Gastrocnemius medialis (tissue), 4 donors: ENCODE data around the gene PKM. TPM values are rescaled to one million over a fixed set of nuclear protein-coding genes. Genes with fewer than 3 reads are reported as not detected.

Experiments
- ATAC-seq, 2 donors: fragments of 150-250 bp; one replicate each; pipeline ENCODE4 v1.9.1; 2016
- DNase-seq, 2 donors: peaks; one replicate each; pipeline ENCODE4 v3.0.0-alpha.2; 2019
- H3K27ac ChIP-seq, 4 donors: fragments of 200-600 bp; sonication (generic); 1 replicate in 1 of 4; 2 replicates in 3 of 4; pipeline ENCODE4 v1.5.1; 2016 to 2018; ENCODE audit warnings: mild to moderate bottlenecking in 2 of 4, moderate library complexity in 1 of 4
- H3K27me3 ChIP-seq, 3 donors: fragments of 200-600 bp; sonication (generic) in 2 of 3; 1 replicate in 1 of 3; 2 replicates in 2 of 3; pipeline versions ENCODE4 v1.5.1 to v1.6.0; 2016 to 2019; ENCODE audit warnings: mild to moderate bottlenecking in 1 of 3, moderate library complexity in 1 of 3
- H3K36me3 ChIP-seq, 2 donors: fragments of 200-600 bp; sonication (generic) in 1 of 2; one replicate each; pipeline ENCODE4 v1.5.1; 2017 to 2018
- H3K4me1 ChIP-seq, 2 donors: fragments of 200-600 bp; sonication (generic) in 1 of 2; one replicate each; pipeline ENCODE4 v1.5.1; 2016 to 2017; ENCODE audit warnings: mild to moderate bottlenecking in 2 of 2
- H3K4me3 ChIP-seq, 4 donors: fragments of 200-600 bp; sonication (generic) in 3 of 4; 1 replicate in 1 of 4; 2 replicates in 3 of 4; pipeline ENCODE4 v1.5.1; 2016 to 2019; ENCODE audit warnings: mild to moderate bottlenecking in 2 of 4
- H3K9me3 ChIP-seq, 3 donors: fragments of 200-600 bp; sonication (generic) in 2 of 3; 1 replicate in 1 of 3; 2 replicates in 2 of 3; pipeline ENCODE4 v1.5.1; 2016 to 2019
- POLR2A ChIP-seq, 2 donors: fragments of 450-650 bp; IDR thresholded peaks; one replicate each; pipeline ENCODE4 v1.6.1; 2017; ENCODE audit warnings: antibody characterized with exemption in 2 of 2, mild to moderate bottlenecking in 2 of 2, moderate library complexity in 2 of 2
- in situ Hi-C, 4 donors: fragments of 200-750 bp; cut with MboI; loops; one replicate each; pipeline versions ENCODE4 v1.15.0 to v1.8.0; 2017; ENCODE audit warnings: low sequenced_read_pairs in 4 of 4
- intact Hi-C: fragments of 100-400 bp; cut with DNase I; formaldehyde crosslinking; loops from one replicate; pipeline ENCODE4 v1.15.1; 2023; ENCODE audit warnings: low total_unique reads
- total RNA-seq, 4 donors: library from RNA; depleted of rRNA; stranded (reverse); fragments of >200 nt; gene quantifications; one replicate each; pipeline versions ENCODE4 v1.1.0 to v1.2.3, GENCODE V29; 2016
- TF ChIP-seq, protein P1 (sequence below), 5 experiments: fragments of 450-650 bp in 3 of 5; fragments of 200-600 bp in 2 of 5; sonication (generic) in 2 of 5; IDR thresholded peaks in 4 of 5; conservative IDR thresholded peaks in 1 of 5; 1 replicate in 4 of 5; 2 replicates in 1 of 5; pipeline ENCODE4 v1.5.1; 2016 to 2019; ENCODE audit warnings: antibody characterized with exemption in 5 of 5, mild to moderate bottlenecking in 3 of 5, moderate library complexity in 3 of 5

PKM gene
- total RNA-seq, 4 donors from 2014 or later: 691 to 946 (median 810) TPM

DNA sequence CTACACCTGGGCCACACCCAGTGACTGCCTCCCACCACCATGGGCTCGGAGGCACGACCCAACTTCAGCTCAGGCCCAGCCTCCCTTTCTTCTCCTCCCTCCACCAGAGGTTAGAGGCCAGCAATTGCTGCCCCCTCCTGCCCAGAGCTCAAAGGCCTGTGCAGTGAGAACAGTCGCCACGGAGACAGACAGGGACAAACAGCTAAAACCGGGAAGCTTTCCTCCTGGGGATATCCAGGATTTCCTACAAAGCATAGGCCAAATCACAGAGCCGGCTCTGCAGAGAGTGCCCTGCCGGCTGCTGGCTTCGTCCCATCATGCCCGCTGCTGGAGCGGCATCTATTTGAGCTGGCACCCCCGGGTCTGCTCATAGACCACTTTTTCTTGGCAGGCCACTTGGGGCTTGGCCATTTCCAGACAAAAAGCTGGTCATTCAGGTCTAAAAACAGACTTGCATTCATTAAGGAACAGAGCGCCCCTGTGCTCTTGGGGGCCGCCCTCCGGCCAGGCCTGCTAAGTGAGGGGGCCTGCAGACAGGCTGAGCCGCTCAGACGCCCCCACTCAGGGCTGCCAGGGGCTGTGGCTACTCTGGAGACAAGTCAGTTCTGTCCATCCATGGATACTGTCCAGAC is 50.9 kb downstream of the PKM start:
- TF ChIP-seq, protein P1, sequence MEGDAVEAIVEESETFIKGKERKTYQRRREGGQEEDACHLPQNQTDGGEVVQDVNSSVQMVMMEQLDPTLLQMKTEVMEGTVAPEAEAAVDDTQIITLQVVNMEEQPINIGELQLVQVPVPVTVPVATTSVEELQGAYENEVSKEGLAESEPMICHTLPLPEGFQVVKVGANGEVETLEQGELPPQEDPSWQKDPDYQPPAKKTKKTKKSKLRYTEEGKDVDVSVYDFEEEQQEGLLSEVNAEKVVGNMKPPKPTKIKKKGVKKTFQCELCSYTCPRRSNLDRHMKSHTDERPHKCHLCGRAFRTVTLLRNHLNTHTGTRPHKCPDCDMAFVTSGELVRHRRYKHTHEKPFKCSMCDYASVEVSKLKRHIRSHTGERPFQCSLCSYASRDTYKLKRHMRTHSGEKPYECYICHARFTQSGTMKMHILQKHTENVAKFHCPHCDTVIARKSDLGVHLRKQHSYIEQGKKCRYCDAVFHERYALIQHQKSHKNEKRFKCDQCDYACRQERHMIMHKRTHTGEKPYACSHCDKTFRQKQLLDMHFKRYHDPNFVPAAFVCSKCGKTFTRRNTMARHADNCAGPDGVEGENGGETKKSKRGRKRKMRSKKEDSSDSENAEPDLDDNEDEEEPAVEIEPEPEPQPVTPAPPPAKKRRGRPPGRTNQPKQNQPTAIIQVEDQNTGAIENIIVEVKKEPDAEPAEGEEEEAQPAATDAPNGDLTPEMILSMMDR (IDR thresholded peaks at IDR 0.05 in 4 of 5, conservative IDR thresholded peaks at IDR 0.05 in 1 of 5): no peak
- no peak for TF ChIP-seq POLR2A (IDR thresholded peaks at IDR 0.05)
- Histone ChIP-seq H3K27me3 (no peaks in the 10 kb centered on the region), H3K9me3 (no peaks in the 10 kb centered on the region), H3K4me1 (peaks cover 6 to 19% of the 10 kb centered on the region in 2 donors), H3K4me3 (no peak overlapping the region), H3K27ac (no peak overlapping the region), H3K36me3 (no peaks in the 10 kb centered on the region)
- ATAC-seq (no peak), DNase-seq (no peak)
- intact Hi-C loops: no loop called here
- in situ Hi-C loops: no loop called here

DNA sequence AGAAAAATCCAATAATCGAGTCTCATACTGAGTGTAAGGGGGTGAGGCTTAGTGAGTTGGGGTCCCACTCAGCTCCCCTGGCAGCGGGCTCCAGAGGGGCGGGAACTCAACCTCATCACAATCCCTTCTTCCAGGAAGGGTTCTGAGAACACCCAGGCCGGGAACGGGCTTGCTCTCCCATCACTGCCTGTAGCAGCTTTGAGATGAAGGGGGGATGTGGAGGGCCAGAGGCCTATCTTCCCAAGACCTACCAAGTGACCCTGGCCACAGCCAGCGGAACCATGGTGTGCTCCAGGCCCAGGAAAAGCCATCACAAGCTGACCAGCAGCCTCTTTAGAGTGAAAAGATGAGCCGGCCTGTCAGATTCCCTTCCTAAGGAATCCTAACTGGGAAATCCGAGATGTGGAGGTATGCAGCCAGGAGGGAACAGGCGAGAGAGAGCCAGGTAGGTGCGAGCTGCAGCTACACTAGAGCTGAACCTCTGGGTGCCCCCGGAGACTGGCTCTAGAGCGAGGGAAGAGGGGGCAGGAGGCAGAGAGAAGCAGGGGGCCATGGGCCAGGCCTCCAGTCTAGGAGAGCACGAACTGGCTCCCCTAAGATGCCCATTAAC is 51.9 kb downstream of the PKM start:
- ATAC-seq: no peak
- H3K36me3 ChIP-seq: no peaks in the 10 kb centered on the region
- in situ Hi-C loops (no loop called here), intact Hi-C loops (no loop called here)
- peaks cover 5 to 18% of the 10 kb centered on the region in 2 donors for H3K4me1 ChIP-seq
- H3K27me3 ChIP-seq: no peaks in the 10 kb centered on the region
- TF ChIP-seq, protein P1 (IDR thresholded peaks at IDR 0.05 in 4 of 5, conservative IDR thresholded peaks at IDR 0.05 in 1 of 5): no peak
- TF ChIP-seq POLR2A (IDR thresholded peaks at IDR 0.05): no peak
- H3K27ac ChIP-seq: no peak overlapping the region
- no peak overlapping the region for H3K4me3 ChIP-seq
- no peak for DNase-seq
- no peaks in the 10 kb centered on the region for H3K9me3 ChIP-seq

DNA sequence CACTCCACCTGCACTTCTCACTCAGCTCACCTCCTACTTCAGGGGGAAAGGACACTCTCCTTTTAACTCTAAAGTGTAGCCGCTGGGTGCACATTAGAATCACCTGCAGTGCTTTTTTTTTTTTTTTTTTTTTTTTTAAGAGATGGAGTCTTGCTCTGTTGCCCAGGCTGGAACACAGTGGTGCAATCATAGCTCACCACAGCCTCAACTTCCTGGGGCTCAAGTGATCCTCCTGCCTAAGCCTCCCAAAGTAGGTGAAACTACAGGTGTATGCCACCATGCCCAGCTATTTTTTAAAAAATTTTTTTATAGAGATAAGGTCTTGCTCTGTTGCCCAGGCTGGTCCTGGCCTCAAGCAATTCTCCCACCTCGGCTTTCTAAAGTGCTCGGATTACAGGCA is 54.2 kb downstream of the PKM start:
- no peak overlapping the region for H3K4me3 ChIP-seq
- no peak for ATAC-seq
- H3K9me3 ChIP-seq: no peaks in the 10 kb centered on the region
- H3K4me1 ChIP-seq: peaks cover 0 to 9% of the 10 kb centered on the region in 2 donors
- no peak overlapping the region for H3K27ac ChIP-seq
- intact Hi-C loops (no loop called here), in situ Hi-C loops (no loop called here)
- no peaks in the 10 kb centered on the region for H3K36me3 ChIP-seq
- DNase-seq: no peak
- no peaks in the 10 kb centered on the region for H3K27me3 ChIP-seq
- TF ChIP-seq POLR2A (IDR thresholded peaks at IDR 0.05): no peak
- TF ChIP-seq, protein P1 (IDR thresholded peaks at IDR 0.05 in 4 of 5, conservative IDR thresholded peaks at IDR 0.05 in 1 of 5): no peak

DNA sequence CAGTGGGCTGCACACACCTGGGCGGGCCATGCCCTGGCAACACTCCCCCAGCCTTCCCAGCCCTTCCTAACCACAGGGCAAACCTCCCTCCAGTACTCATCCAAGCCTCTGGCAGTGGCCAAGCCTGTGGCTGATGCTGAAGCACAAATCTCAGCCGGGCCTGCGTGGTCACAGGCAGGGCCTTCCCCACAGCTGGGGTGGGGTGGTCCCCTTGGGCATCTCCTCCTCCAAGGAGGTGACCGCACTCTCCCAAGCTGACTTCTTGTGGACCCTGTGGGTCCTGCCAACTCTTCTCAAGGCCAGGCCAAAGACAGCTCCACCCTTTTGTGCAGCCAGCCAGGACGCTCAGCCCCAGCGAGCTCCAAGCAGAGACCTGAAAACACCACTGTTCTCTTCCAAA is 54.8 kb downstream of the PKM start:
- DNase-seq: no peak
- ATAC-seq: no peak
- Histone ChIP-seq H3K27ac (no peak overlapping the region), H3K36me3 (no peaks in the 10 kb centered on the region), H3K4me3 (no peak overlapping the region), H3K27me3 (no peaks in the 10 kb centered on the region), H3K4me1 (peaks cover 0 to 9% of the 10 kb centered on the region in 2 donors), H3K9me3 (no peaks in the 10 kb centered on the region)
- TF ChIP-seq POLR2A (IDR thresholded peaks at IDR 0.05): no peak
- TF ChIP-seq, protein P1 (IDR thresholded peaks at IDR 0.05 in 4 of 5, conservative IDR thresholded peaks at IDR 0.05 in 1 of 5): no peak
- intact Hi-C loops (no loop called here), in situ Hi-C loops (no loop called here)
